Astrocyte of the spinal cord (primary cell): ENCODE data around the gene UNC45A.

Experiments used
- DNase-seq: peaks from one replicate; pipeline ENCODE4 v3.0.0; 2011; ENCODE audit warnings: low read depth, low spot score
- H3K4me3 ChIP-seq: 2 replicates; pipeline ENCODE4 v1.5.1; 2011; ENCODE audit warnings: low read depth, mild to moderate bottlenecking, low read length, moderate library complexity
- CTCF ChIP-seq: IDR thresholded peaks from 2 replicates; pipeline ENCODE4 v1.5.1; 2012; ENCODE audit warnings: low read depth, mild to moderate bottlenecking, low read length, inconsistent platforms
- in situ Hi-C: cut with HindIII; loops from 2 replicates; pipeline ENCODE4 v1.10.0; 2017; ENCODE audit warnings: low sequenced_read_pairs

UNC45A gene

GRCh38 chr15:90967206-90967605 lies 32.1 kb downstream of the UNC45A start:
- DNase-seq: no peak
- H3K4me3 ChIP-seq: no peak overlapping the region
- in situ Hi-C loops: no loop called here
- TF ChIP-seq CTCF: no peak

DNA sequence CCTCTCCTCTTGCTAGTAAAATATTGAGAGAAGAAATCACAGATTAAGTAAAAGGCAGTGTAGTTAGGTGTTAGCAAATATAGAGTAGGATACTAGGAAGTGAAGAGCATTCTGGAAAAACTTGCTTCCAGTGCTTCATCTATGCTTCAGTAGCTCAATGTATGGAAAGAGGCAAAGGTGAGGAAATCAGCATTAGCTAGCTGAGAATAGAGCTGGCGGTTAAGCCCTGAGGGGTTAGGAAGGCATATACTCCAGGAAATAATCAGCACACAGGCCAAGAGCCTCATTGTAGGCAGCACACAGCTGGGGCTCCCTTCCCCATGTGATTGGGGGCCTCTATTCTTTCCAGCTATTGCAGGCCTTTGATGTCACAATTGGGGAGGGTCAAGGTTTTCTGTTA lies 33.3 kb downstream of the UNC45A start:
- in situ Hi-C loops: no loop called here
- TF ChIP-seq CTCF: no peak
- H3K4me3 ChIP-seq: no peak overlapping the region
- no peak for DNase-seq

DNA sequence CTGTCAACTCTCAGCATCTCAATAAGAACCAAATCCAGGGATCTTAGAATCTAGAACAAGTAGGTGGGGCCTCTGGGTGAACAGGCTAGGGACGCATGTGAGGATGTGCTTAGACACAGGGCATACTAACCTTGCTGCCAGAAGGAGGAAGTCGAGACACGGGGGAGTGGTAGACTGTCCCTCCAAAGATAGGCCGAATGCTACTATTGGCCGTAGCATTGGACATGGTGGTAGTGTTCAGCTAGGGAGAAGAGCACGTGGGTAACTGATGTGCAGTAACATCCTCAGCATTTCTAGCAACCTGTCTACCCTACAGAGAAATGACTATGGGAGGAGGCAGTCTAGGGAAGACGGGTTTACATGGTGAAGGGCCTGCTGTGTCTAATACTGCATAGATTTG lies 35.2 kb downstream of the UNC45A start:
- in situ Hi-C loops: no loop called here
- DNase-seq: no peak
- H3K4me3 ChIP-seq: no peak overlapping the region
- no peak for TF ChIP-seq CTCF

GRCh38 chr15:90972133-90972532 lies 37.0 kb downstream of the UNC45A start:
- DNase-seq: no peak
- no peak overlapping the region for H3K4me3 ChIP-seq
- no peak for TF ChIP-seq CTCF
- in situ Hi-C loops: no loop called here

- no peak for DNase-seq
- no peak for TF ChIP-seq CTCF
- in situ Hi-C loops: no loop called here
- H3K4me3 ChIP-seq: no peak overlapping the region
Observed at GRCh38 chr15:90974216-90974615, 39.1 kb downstream of the UNC45A start.

GRCh38 chr15:90979582-90979981 lies 44.5 kb downstream of the UNC45A start:
- H3K4me3 ChIP-seq: no peak overlapping the region
- DNase-seq: no peak
- no peak for TF ChIP-seq CTCF
- in situ Hi-C loops: no loop called here

GRCh38 chr15:90981681-90982080 lies 46.6 kb downstream of the UNC45A start:
- no peak for DNase-seq
- H3K4me3 ChIP-seq: no peak overlapping the region
- no peak for TF ChIP-seq CTCF
- in situ Hi-C loops: no loop called here
